ENCODE results near the gene JOSD1. TPM values are rescaled to one million over a fixed set of nuclear protein-coding genes. Genes with fewer than 3 reads are reported as not detected.

JOSD1 gene
- total and polyA plus RNA-seq, 2 donors (not counting 3 experiments of a cell fraction or from before 2014, with no cell fraction given) = 61.7 to 73.1 TPM

GRCh38 chr22:38698407-38699094 lies 2.2 kb downstream of the JOSD1 start:
- no peaks in the 10 kb centered on the region for H3K9me3 ChIP-seq (replicated peaks; ENCODE audit: control insufficient read depth, insufficient read depth, low read length)

More at GRCh38 chr22:38698407-38699094, 2.2 kb downstream of the JOSD1 start:
- Histone ChIP-seq H3K4me2 (ENCODE audit: insufficient read depth, low read length) (peak overlapping the region; percentile 77), H3K9me1 (replicated peaks; ENCODE audit: control insufficient read depth, extremely low read depth, insufficient read depth, low read length) (no peaks in the 10 kb centered on the region), H3K9ac (replicated peaks; ENCODE audit: extremely low read depth, insufficient read depth, low read length) (peak overlapping the region; percentile 91), H3K4me3 (replicated peaks in 1 of 3; ENCODE audit: insufficient read depth in 1 of 3, low read depth in 1 of 3, low read length in 3 of 3) (peak overlapping the region; percentile 64 to 78 (median 75)), H4K20me1 (replicated peaks; ENCODE audit: control insufficient read depth, extremely low read depth, insufficient read depth, low read length) (peaks cover 2% of the 10 kb centered on the region), H3K27ac (ENCODE audit: insufficient read depth, low read depth, low read length) (no peak overlapping the region), H3K79me2 (ENCODE audit: control insufficient read depth, insufficient read depth, low read length) (peaks cover 54% of the 10 kb centered on the region), H3K36me3 (ENCODE audit: control insufficient read depth in 2 of 2, extremely low read depth in 1 of 2, insufficient read depth in 2 of 2, low read length in 2 of 2) (peaks cover 0 to 1% of the 10 kb centered on the region in 2 experiments), H2AFZ (ENCODE audit: low read depth, low read length) (no peak overlapping the region), H3K4me1 (ENCODE audit: control insufficient read depth, extremely low read depth, insufficient read depth, low read length) (peaks cover 60% of the 10 kb centered on the region), H3K27me3 (ENCODE audit: control insufficient read depth in 2 of 2, insufficient read depth in 2 of 2, low read length in 2 of 2) (no peaks in the 10 kb centered on the region)
- ChIA-PET POLR2A (interaction anchor here (1.2 kb wide), 1 partner anchor 17 kb away, joined by 4 read pairs; the partner anchor contains the start of gene TOMM22), CTCF (interaction anchor here (0.9 to 7.3 kb wide), 7 partner anchors 8 to 68 kb away, joined by 3 to 59 read pairs (median 4); partner anchors contain the start of genes GTPBP1 and TOMM22)
- DNase-seq (ENCODE audit: low read depth, low spot score) (no peak), FAIRE-seq (peak; percentile 57)
- intact Hi-C loops (cut with micrococcal nuclease) (no loop called here), dilution Hi-C loops (cut with MboI; ENCODE audit: extremely low pct_ligation_motif_present, low sequenced_read_pairs) (no loop called here)
- TF ChIP-seq POLR2A (IDR thresholded peaks at IDR 0.05; ENCODE audit: low read depth, low read length) (no peak), GATA2 (IDR thresholded peaks at IDR 0.05; ENCODE audit: insufficient read depth, insufficient read length, low read depth, low read length) (no peak), MYC (IDR thresholded peaks at IDR 0.05; ENCODE audit: low read depth, low read length) (no peak), EZH2 (IDR thresholded peaks at IDR 0.05; ENCODE audit: borderline replicate concordance, low read depth, low read length, severe bottlenecking) (no peak), CTCF (IDR thresholded peaks at IDR 0.05; ENCODE audit: extremely low read depth in 1 of 2, insufficient read depth in 1 of 2, low read depth in 1 of 2, low read length in 2 of 2) (no peak), MAX (IDR thresholded peaks at IDR 0.05; ENCODE audit: insufficient read depth, insufficient read length) (no peak), POLR2AphosphoS5 (IDR thresholded peaks at IDR 0.05; ENCODE audit: insufficient read depth, low read depth, low read length) (no peak), JUN (IDR thresholded peaks at IDR 0.05; ENCODE audit: borderline replicate concordance, insufficient read depth, insufficient read length, low read depth) (no peak), FOS (IDR thresholded peaks at IDR 0.05; ENCODE audit: borderline replicate concordance, insufficient read depth, low read length) (no peak)
- BruUV-seq (replicated peaks) = no TSS peak
